Osteoblast (primary cell): Measurements from ENCODE around the gene LCN6. TPM values are rescaled to one million over a fixed set of nuclear protein-coding genes. Genes with fewer than 3 reads are reported as not detected.

Experiments
- DNase-seq: peaks from one replicate; pipeline ENCODE4 v3.0.0; 2011; ENCODE audit warnings: low spot score, mixed read lengths; ENCODE audit not compliant: insufficient read length; ENCODE audit errors: missing footprints
- H2AFZ ChIP-seq: 2 replicates; pipeline ENCODE4 v1.6.0; 2011; ENCODE audit warnings: mild to moderate bottlenecking, low read length
- H3K27ac ChIP-seq: 2 replicates; pipeline ENCODE4 v1.5.1; 2011; ENCODE audit warnings: mild to moderate bottlenecking, low read depth, low read length, moderate library complexity
- H3K27me3 ChIP-seq: 2 replicates; pipeline ENCODE4 v1.6.0; 2012; ENCODE audit warnings: mild to moderate bottlenecking, control low read depth, inconsistent platforms, low read length, moderate library complexity; ENCODE audit not compliant: insufficient read depth
- H3K36me3 ChIP-seq: 2 replicates; pipeline ENCODE4 v1.5.1; 2011; ENCODE audit warnings: mild to moderate bottlenecking, low read length, control low read depth, moderate library complexity; ENCODE audit not compliant: insufficient read depth
- H3K4me1 ChIP-seq: 2 replicates; pipeline ENCODE4 v1.5.1; 2011; ENCODE audit warnings: mild to moderate bottlenecking, low read length, control low read depth, moderate library complexity; ENCODE audit not compliant: insufficient read depth
- H3K4me2 ChIP-seq: 2 replicates; pipeline ENCODE4 v1.6.0; 2011; ENCODE audit warnings: mild to moderate bottlenecking, low read length; ENCODE audit not compliant: insufficient read depth
- H3K4me3 ChIP-seq: fragments of 200-600 bp; sonication (generic); 3 replicates; pipeline ENCODE4 v1.5.1; 2012; ENCODE audit warnings: mild to moderate bottlenecking, low read length, inconsistent platforms; ENCODE audit not compliant: insufficient read depth
- H3K79me2 ChIP-seq: 2 replicates; pipeline ENCODE4 v1.6.0; 2012; ENCODE audit warnings: mild to moderate bottlenecking, low read length, control low read depth, inconsistent platforms; ENCODE audit not compliant: insufficient read depth
- H3K9me3 ChIP-seq: 2 replicates; pipeline ENCODE4 v1.5.1; 2011; ENCODE audit warnings: low read depth, low read length, control low read depth
- H4K20me1 ChIP-seq: 2 replicates; pipeline ENCODE4 v1.6.0; 2012; ENCODE audit warnings: mild to moderate bottlenecking, low read length, control low read depth; ENCODE audit not compliant: insufficient read depth
- CTCF ChIP-seq: IDR thresholded peaks from 2 replicates; pipeline ENCODE4 v1.5.1; 2011; ENCODE audit warnings: mild to moderate bottlenecking, low read depth, low read length, moderate library complexity; ENCODE audit errors: extremely low read depth
- total RNA-seq: library from RNA; depleted of rRNA; stranded (reverse); fragments of >200 nt; gene quantifications from 2 replicates; pipeline ENCODE4 v1.2.3, GENCODE V29; 2012

LCN6 gene
- total RNA-seq, 1 donor = not detected

GRCh38 chr9:136714096-136714892 is 34.0 kb downstream of the LCN6 start:
- H3K9me3 ChIP-seq = no peaks in the 10 kb centered on the region
- H3K4me1 ChIP-seq = no peaks in the 10 kb centered on the region
- H3K27ac ChIP-seq = no peak overlapping the region
- H2AFZ ChIP-seq = no peak overlapping the region
- H3K4me2 ChIP-seq = no peak overlapping the region
- H3K27me3 ChIP-seq = peaks cover 22% of the 10 kb centered on the region
- H3K36me3 ChIP-seq = no peaks in the 10 kb centered on the region
- no peaks in the 10 kb centered on the region for H3K79me2 ChIP-seq
- no peak for TF ChIP-seq CTCF
- no peak overlapping the region for H3K4me3 ChIP-seq
- H4K20me1 ChIP-seq = no peaks in the 10 kb centered on the region
- DNase-seq = peak; percentile 79

- Histone ChIP-seq H2AFZ (no peak overlapping the region), H3K36me3 (no peaks in the 10 kb centered on the region), H4K20me1 (no peaks in the 10 kb centered on the region), H3K79me2 (no peaks in the 10 kb centered on the region), H3K4me1 (no peaks in the 10 kb centered on the region), H3K27me3 (peaks cover 22% of the 10 kb centered on the region), H3K9me3 (no peaks in the 10 kb centered on the region), H3K4me3 (no peak overlapping the region), H3K27ac (no peak overlapping the region), H3K4me2 (no peak overlapping the region)
- DNase-seq = peak; percentile 85
- no peak for TF ChIP-seq CTCF
These were observed 34.8 kb downstream of the LCN6 start for GRCh38 chr9:136713550-136713949.

- no peak overlapping the region for H2AFZ ChIP-seq
- no peak overlapping the region for H3K27ac ChIP-seq
- DNase-seq = peak; percentile 88
- H3K4me2 ChIP-seq = no peak overlapping the region
- TF ChIP-seq CTCF = no peak
- H3K9me3 ChIP-seq = no peaks in the 10 kb centered on the region
- no peaks in the 10 kb centered on the region for H3K4me1 ChIP-seq
- no peaks in the 10 kb centered on the region for H3K79me2 ChIP-seq
- no peak overlapping the region for H3K4me3 ChIP-seq
- peaks cover 22% of the 10 kb centered on the region for H3K27me3 ChIP-seq
- H3K36me3 ChIP-seq = no peaks in the 10 kb centered on the region
- no peaks in the 10 kb centered on the region for H4K20me1 ChIP-seq
These were observed 35.4 kb downstream of the LCN6 start for GRCh38 chr9:136712690-136713544.
